Measurements from ENCODE around the gene BCAP29. TPM values are rescaled to one million over a fixed set of nuclear protein-coding genes. Genes with fewer than 3 reads are reported as not detected.

BCAP29 gene
- total and polyA plus RNA-seq, 2 of the 4 experiments (the other 2 are of a cell fraction) = 33.0 to 35.1 TPM

- Histone ChIP-seq H2BK5ac (ENCODE audit: low read depth, low read length, poor library complexity, severe bottlenecking) (no peak overlapping the region), H3K23ac (ENCODE audit: low read depth, low read length) (no peak overlapping the region), H2BK120ac (ENCODE audit: low read depth, low read length) (no peak overlapping the region), H3K4me2 (ENCODE audit: low read depth, low read length) (no peak overlapping the region), H4K8ac (ENCODE audit: low read depth in 2 of 2, low read length in 2 of 2) (no peak overlapping the region), H3K14ac (replicated peaks; ENCODE audit: low read depth, low read length) (no peak overlapping the region), H3K56ac (ENCODE audit: extremely low read depth, insufficient read depth, low read length) (no peak overlapping the region), H2AK5ac (ENCODE audit: low read depth, low read length) (no peak overlapping the region), H3K9me1 (ENCODE audit: insufficient read depth, low read length) (no peaks in the 10 kb centered on the region), H2BK20ac (ENCODE audit: low read depth, low read length) (no peak overlapping the region), H4K20me1 (ENCODE audit: insufficient read depth, low read length) (no peaks in the 10 kb centered on the region), H4K91ac (ENCODE audit: insufficient read depth, low read depth, low read length) (no peak overlapping the region), H3K4me1 (ENCODE audit: control insufficient read depth, insufficient read depth, low read length) (peaks cover 2% of the 10 kb centered on the region; the same call in 1 of the 2 replicates), H3K9ac (ENCODE audit: low read depth, low read length) (no peak overlapping the region), H3K27ac (ENCODE audit: insufficient read depth, low read length) (no peak overlapping the region), H2BK15ac (ENCODE audit: low read depth, low read length) (no peak overlapping the region), H3K18ac (ENCODE audit: low read depth, low read length) (no peak overlapping the region), H3K36me3 (ENCODE audit: control insufficient read depth, insufficient read depth, low read length) (0 out of 2 replicates have a peak, but pooled peaks cover 1% of the 10 kb centered on the region), H3K4me3 (ENCODE audit: insufficient read depth, low read depth, low read length) (no peak overlapping the region), H2AK9ac (replicated peaks; ENCODE audit: low read depth, low read length, poor library complexity) (no peak overlapping the region), H3K9me3 (ENCODE audit: control insufficient read depth, insufficient read depth, low read length) (no peaks in the 10 kb centered on the region), H3K27me3 (ENCODE audit: control insufficient read depth, insufficient read depth, low read length) (no peaks in the 10 kb centered on the region), H4K5ac (ENCODE audit: low read depth, low read length) (no peak overlapping the region), H3K4ac (ENCODE audit: low read depth, low read length) (no peak overlapping the region), H3K79me1 (ENCODE audit: low read depth in 1 of 2, low read length in 2 of 2) (no peaks in the 10 kb centered on the region), H2AFZ (replicated peaks; ENCODE audit: low read length, poor library complexity) (no peak overlapping the region)
- BruUV-seq (replicated peaks) = no TSS peak
- dilution Hi-C loops (cut with HindIII; ENCODE audit: low sequenced_read_pairs, unreplicated experiment) = no loop called here
- POLR2A ChIA-PET (ENCODE audit: unreplicated experiment) = no interaction called here
- in situ Hi-C loops (cut with MboI; ENCODE audit: low sequenced_read_pairs) = no loop called here
- no peak for TF ChIP-seq RCOR1 (IDR thresholded peaks at IDR 0.05; ENCODE audit: insufficient replicate concordance, low read length)
- no peak for TF ChIP-seq CTCF (conservative IDR thresholded peaks at IDR 0.05; ENCODE audit: low read depth, low read length)
- no peak for TF ChIP-seq BHLHE40 (IDR thresholded peaks at IDR 0.05; ENCODE audit: low read depth, low read length)
- no peak for TF ChIP-seq USF2 (IDR thresholded peaks at IDR 0.05; ENCODE audit: low read depth, low read length)
- no peak for TF ChIP-seq POLR2A (IDR thresholded peaks at IDR 0.05; ENCODE audit: low read depth, low read length)
- no peak for TF ChIP-seq FOS (IDR thresholded peaks at IDR 0.05; ENCODE audit: low read depth, low read length)
- TF ChIP-seq RAD21 (IDR thresholded peaks at IDR 0.05; ENCODE audit: low read length) = no peak
- TF ChIP-seq MAZ (IDR thresholded peaks at IDR 0.05; ENCODE audit: borderline replicate concordance, low read depth, low read length) = no peak
- no peak for TF ChIP-seq MAFK (IDR thresholded peaks at IDR 0.05; ENCODE audit: low read depth, low read length)
- TF ChIP-seq ELK1 (IDR thresholded peaks at IDR 0.05; ENCODE audit: borderline replicate concordance, low read depth, low read length) = no peak
- TF ChIP-seq RFX5 (IDR thresholded peaks at IDR 0.05; ENCODE audit: low read depth, low read length) = no peak
- TF ChIP-seq CEBPB (IDR thresholded peaks at IDR 0.05; ENCODE audit: low read depth, low read length) = no peak
- WGBS, 2 experiments (ENCODE audit: extremely low coverage in 2 of 2, insufficient read length in 1 of 2) = no CpG with 5 or more reads among the region's 2 CpGs
- DNase-seq (no peak), ATAC-seq (ENCODE audit: low read depth) (no peak)
- CTCF ChIA-PET = no interaction called here
- intact Hi-C loops (cut with micrococcal nuclease) = no loop called here
Observed at GRCh38 chr7:107622894-107623293, 42.8 kb downstream of the BCAP29 start.
